C4-2B (cell line): ENCODE data around the gene ABCC6.
"Not testable (repeated sequence)": the region's sequence is repeated elsewhere in the genome, so short reads cannot be mapped to it uniquely, and the experiment has no call there.

Source experiments
- CTCF ChIP-seq: fragments of 450-650 bp; conservative IDR thresholded peaks from 2 replicates; pipeline ENCODE4 v1.5.1; 2017; ENCODE audit warnings: mild to moderate bottlenecking
- ZFX ChIP-seq: fragments of 450-650 bp; IDR thresholded peaks from 2 replicates; pipeline ENCODE4 v1.6.1; 2017

- not testable (repeated sequence) for TF ChIP-seq CTCF, ZFX
Observed at GRCh38 chr16:16268185-16268808, 45.0 kb upstream of the ABCC6 start.
